HL-60/S4 treated with phorbol 12-myristate 13-acetate at 8.2 ng/mL for 4 days and 3 days (cell line): ENCODE data around the gene DMRTC2.

Source experiments
- in situ Hi-C: fragments of 300-500 bp; cut with MboI; formaldehyde crosslinking; loops from 2 replicates; pipeline ENCODE4 v1.15.0; 2022; ENCODE audit warnings: low sequenced_read_pairs

The DMRTC2 gene

DNA sequence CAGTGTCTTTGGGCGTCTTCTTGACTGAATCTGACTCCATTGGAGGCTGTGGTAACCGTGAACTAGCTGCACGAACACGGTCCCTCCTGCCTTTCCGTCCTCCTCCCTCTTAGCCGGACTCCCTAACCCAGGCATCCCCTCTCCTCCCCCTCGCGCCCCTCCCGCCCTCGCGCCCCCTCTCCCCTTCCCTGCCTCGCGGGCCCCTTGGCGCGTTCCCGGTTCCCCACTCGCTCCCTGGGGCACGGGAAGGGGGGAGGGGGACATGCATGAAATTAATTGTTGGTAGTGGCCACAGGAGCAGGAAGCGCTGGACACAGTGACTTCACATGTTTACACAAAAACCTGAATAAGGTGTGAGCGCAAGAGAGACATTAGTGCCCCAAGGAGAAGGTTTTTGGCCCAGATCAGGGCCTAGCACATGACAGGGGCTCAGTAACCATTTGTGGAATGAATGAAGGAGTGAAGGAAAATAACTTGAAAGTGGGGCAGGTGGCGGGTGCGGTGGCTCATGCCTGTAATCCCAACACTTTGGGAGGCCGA lies 279 bp downstream of the DMRTC2 start:
- in situ Hi-C loops: no loop called here

DNA sequence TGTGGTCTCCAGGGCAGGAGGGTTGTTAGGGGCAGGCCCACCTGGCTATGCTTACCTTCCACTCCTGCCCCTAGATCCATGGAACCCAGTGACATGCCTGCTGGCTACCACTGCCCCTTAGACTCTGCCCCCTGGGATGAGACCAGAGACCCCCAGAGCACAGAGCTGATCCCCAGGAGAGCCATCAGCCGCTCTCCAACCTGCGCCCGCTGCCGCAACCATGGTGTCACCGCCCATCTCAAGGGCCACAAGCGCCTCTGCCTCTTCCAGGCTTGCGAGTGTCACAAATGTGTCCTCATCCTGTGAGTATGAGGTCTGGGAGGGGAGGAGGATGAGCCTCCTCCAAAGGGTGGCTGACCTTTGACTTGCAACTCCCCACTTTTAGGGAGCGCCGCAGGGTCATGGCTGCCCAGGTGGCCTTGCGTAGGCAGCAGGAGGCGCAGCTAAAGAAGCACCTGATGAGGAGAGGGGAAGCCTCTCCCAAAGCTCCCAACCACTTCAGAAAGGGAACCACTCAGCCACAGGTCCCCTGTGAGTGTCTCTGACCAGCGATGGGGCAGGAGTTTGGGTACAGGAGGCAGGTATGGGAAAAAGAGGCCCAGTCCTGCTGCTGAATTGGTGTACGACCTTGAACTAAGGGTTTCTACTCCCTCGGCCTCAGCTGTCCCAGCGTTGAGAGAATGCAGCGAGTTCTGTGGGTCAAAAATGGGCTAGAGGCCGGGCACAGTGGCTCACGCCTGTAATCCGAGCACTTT lies 2.7 kb downstream of the DMRTC2 start:
- in situ Hi-C loops: no loop called here

DNA sequence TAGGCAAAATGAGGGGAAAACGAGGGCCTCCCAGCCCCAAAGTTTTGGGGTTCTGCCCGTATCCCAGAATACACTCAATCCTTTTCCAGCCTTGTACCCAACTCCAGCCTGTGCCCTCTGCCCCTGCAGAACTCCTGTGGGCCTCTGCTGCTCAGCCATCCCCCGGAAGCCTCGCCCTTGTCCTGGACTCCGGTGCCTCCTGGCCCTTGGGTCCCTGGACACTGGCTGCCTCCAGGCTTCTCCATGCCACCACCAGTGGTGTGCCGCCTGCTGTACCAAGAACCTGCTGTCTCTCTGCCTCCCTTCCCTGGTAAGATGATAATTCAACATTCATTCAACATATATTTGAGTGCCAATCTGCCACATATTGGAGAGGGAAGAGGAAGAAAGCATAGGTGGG lies 3.8 kb downstream of the DMRTC2 start:
- in situ Hi-C loops: no loop called here

DNA sequence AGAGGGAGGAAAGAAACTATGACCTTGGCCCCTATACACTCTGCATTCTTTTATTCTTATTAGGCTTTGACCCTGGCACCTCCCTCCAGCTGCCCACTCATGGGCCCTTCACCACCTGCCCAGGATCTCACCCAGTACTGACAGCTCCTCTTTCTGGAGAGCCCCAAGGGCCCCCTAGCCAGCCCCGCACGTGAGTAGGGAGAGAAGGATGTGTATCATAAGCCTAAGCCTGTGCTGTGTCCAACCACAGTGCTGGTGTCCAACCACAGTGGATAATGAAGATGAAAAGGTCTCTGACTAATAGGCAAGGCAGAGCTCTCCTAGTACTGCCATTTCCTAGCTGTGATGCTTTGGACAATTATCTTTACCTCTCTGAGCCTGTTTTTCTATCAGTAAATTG lies 4.2 kb downstream of the DMRTC2 start:
- in situ Hi-C loops: no loop called here

DNA sequence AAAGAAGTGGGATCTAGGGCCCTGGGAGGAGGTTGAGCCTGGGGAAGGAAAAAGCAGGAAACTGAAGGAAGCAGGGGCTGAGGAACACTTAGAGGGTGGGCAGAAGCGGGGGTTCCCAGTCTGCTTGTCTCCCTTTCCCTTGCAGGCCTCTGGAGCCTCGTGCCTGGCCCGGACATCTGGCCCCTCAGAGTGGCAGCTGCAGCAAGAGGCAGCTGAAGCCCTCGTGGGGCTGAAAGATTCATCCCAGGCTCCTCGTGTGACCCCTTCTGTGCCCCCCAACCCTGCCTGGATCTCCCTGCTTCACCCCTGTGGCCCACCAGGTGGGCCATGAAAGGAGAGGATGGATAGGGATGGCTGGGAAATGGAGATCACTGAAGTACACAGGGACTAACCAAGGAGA lies 5.5 kb downstream of the DMRTC2 start:
- in situ Hi-C loops: no loop called here

DNA sequence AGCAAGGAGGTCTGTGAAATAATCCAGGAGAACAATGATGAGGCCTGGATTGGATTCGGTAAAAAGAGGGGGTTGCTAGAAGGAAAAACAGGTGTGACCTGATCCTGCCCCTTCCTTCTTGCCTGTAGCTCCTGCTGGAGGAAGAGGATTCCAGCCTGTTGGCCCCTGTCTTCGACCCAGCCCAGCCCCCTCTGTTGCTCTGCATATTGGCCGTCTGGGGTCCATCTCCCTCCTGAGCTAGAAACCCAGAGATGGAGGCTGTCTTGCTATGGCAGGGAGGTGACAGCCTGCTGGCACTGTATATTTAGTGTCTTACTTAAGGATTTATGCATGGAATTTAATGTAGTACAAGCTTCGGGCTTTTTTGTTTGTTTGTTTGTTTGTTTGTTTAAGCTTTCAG lies 6.6 kb downstream of the DMRTC2 start:
- in situ Hi-C loops: no loop called here

DNA sequence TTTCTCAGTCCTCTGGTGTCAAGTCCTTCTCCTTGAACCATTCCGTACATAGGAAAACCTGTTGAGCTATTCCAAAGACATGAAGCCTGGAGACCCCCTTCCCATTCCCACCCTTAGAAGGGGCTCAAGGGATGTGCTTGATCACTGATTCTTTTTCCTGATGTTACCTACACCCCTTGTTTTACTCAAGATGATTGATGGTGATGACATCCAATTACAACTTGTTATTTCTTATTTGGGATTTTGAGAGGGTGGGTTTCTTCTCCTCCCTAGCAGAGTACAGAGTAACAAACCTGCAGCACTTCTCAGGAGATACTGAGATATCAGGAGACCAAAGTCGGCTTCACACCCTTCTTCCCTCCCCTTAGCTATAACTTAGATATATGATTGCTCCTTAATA lies 8.5 kb downstream of the DMRTC2 start:
- in situ Hi-C loops: no loop called here

DNA sequence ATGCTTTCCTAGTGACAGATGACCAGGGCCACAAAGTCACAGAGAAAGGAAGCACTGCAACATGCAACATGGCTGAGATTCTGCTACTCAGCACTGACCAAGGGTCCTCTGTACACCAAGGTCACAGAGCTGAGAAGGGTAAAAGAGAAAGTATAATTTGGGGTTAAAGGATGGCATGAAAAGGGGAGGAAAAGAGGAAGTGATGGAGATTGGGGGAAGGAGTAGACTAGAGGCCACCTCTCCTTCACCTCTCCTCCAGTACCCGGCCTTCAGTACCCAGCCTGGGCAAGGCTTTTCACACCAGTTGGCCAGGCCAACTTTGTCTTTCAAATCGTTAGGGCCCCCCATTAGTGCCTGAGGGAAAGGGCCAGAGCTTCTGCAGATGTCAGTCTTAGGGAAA lies 8.9 kb downstream of the DMRTC2 start:
- in situ Hi-C loops: no loop called here

DNA sequence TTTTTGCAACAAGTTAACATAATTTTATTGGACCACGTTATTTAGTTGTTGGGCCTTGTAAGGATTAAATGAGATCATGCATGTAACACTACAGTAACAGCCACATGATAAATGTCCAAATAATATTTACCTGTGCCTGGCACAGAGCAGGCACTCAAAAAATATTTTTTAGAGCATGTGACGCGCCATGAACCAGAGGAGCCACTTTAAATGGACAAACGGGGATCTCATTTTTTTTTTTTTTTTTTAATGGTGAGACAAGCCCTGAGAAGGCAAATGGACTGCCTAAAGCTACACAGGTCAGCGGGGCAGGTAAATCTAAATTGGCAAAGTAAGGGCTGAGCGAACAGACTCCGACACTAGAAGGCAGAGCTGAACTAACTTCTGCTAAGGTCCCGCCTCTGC lies 14.4 kb downstream of the DMRTC2 start:
- in situ Hi-C loops: no loop called here

DNA sequence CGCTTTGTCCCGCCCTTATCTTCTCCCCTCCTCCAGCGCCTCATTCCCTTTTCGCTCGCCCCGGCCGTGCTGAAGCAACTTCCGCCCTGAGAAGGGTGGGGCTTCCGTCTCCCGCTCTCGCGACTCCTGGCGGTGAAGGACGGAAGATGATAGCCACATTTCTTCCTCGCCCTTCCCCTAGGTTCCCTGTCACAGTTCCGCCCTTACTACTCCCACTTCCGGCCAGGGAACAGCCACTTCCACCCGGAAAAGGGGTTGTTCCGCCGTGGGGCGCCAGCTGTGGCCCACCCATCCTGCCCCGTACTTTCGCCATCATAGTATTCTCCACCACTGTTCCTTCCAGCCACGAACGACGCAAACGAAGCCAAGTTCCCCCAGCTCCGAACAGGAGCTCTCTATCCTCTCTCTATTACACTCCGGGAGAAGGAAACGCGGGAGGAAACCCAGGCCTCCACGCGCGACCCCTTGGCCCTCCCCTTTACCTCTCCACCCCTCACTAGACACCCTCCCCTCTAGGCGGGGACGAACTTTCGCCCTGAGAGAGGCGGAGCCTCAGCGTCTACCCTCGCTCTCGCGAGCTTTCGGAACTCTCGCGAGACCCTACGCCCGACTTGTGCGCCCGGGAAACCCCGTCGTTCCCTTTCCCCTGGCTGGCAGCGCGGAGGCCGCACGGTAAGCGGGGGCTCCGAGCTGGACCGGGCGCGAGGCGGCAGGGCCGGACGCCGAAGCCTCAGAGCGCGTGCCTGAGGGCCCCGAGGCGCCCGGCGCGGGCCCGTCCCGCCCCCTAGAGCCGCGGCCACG lies 15.0 kb downstream of the DMRTC2 start, which contains the start of gene RPS19:
Gene RPS19 (plus strand): TSS at position 638 of the 801 bp plus-strand sequence. CDS start 520 bp downstream, outside the sequence.
- in situ Hi-C loops: loop anchor here (10.0 kb wide), 1 partner anchor 95 kb away; the partner anchor contains the start of gene RABAC1

DNA sequence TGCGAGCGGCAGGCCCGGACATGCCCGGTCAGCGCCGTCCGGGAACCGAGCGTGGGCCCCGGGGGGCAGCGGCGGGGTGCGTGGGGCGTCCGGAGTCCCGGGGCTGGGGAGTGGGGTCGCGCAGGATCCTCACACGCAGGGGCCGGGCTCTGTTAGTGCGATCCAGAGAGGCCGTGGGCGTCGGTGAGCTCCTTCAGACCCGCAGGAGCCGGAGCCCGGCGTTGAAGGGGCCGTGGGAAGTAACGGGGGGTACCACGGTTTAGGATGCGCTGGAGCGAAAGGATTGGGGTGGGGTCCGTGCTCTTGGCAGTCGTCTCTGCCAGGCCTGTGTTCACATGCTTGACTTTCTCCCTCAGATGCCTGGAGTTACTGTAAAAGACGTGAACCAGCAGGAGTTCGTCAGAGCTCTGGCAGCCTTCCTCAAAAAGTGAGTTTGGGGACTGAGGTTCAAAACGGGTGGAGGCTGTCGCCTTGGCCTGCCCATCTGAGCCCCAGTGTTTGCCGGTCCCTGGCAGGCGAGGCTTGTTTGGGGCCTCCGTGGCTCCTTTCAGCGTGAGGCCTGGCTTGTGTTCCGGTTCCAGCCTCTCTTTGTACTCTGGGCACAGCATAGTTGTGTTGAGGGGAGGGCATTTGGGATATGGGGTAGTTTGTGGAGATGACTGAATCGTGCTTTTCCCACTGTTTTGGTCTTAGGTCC lies 15.7 kb downstream of the DMRTC2 start:
- in situ Hi-C loops: loop anchor here (10.0 kb wide), 1 partner anchor 94 kb away; the partner anchor contains the start of gene RABAC1

DNA sequence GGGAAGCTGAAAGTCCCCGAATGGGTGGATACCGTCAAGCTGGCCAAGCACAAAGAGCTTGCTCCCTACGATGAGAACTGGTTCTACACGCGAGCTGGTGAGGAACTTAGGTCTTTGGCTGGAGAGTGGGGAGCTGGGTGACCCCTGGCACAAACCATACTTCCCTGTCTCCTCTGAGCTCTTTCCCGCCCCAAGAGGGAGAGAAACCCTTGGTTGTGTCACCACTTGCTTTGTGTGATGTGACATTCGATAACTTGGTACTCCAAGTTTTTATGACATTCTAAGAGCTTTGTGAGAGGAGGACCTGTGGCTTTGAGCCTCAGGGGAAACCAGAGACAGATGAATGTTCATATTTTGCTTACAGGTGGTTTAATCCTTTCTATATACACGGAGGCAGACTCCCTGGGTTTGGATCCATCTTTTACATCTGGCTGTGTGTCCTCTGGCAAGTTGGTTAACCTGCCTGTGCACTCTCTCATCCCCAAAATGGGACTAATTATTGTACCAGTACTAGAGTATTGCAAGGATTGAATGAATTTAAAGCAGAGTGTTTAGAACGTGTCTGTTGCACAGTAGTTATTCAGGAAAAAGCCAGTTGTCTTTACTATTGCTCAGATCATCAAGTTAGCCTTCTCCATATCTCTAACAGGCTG lies 16.4 kb downstream of the DMRTC2 start:
- in situ Hi-C loops: loop anchor here (10.0 kb wide), 1 partner anchor 94 kb away; the partner anchor contains the start of gene RABAC1

DNA sequence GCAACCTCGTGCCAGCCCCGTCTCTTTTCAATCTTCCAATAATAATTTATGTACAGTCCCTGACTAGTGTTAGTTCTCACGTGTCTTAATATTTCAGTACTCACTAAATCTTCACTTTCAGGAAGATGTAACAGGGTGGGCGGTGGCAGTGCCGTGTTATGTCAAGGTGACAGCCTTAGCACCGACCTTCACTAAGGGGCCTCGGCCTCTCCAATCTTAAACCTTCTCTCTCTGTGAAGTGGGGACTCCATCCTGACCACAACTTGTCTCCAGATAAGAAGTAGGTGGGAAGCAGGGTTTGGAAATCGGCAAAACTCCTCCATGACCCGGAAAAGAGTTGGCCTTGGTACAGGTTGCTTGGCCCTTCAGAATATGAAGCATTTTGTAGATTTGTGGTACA lies 17.0 kb downstream of the DMRTC2 start:
- in situ Hi-C loops: loop anchor here (10.0 kb wide), 1 partner anchor 93 kb away; the partner anchor contains the start of gene RABAC1

DNA sequence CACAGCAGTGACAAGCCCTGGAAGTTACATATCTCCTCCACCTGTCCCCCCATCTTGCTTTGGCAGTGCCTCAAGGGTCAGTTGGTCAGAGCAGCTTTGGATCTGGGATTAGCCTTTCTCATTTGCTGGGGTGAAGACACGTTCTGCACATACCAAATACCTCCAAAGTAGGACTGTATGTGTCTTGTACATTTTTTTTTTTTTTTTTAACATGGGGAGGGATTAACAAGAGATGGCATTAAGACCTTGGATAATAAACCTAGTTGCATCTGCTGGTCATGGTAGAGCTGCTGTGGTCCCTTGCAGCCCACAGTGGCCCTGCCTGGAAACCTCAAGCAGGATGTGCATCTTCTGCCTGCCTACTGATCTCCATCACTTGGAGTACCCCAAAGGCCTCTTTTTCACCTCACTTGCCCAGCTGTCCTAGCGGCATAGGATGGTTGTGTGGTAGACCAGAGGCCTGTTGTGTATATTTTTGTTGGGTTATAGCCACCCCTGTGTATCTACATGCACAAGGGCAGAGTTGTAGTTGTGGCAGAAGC lies 17.7 kb downstream of the DMRTC2 start:
- in situ Hi-C loops: loop anchor here (10.0 kb wide), 1 partner anchor 92 kb away; the partner anchor contains the start of gene RABAC1

DNA sequence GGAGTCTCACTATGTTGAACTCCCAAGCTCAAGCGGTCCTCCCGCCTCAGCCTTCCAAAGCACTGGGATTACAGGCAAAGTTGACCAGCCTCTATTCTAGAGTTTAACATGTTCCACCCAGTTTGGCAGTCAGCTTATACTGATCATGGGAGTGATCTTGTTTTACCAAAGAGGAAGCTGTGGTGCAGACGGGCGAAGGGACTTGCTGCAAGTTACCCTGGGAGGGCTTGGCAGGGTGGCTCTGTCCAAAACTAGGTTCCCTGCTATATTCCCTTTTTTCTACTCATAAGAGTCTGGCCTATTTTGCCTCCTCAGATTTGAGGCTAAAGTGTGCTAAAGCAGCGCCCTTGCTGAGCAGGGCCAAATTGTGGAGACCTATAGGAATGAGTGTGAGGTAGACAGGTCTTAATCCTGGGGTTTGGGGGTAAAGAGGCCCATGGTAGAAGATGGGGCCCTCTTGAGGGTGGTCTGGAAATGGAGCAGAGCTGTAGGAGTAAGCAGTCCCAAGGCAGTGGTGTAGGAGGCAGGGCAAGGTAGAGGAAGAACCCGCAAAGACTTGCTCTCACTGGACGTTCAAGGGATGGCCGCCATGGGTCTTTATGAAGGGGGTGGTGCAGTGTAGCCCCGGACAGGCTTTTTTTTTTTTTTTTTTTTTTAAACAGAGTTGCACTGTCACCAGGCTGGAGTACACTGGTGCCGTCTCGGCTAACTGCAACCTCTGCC lies 18.5 kb downstream of the DMRTC2 start:
- in situ Hi-C loops: loop anchor here (10.0 kb wide), 1 partner anchor 91 kb away; the partner anchor contains the start of gene RABAC1

DNA sequence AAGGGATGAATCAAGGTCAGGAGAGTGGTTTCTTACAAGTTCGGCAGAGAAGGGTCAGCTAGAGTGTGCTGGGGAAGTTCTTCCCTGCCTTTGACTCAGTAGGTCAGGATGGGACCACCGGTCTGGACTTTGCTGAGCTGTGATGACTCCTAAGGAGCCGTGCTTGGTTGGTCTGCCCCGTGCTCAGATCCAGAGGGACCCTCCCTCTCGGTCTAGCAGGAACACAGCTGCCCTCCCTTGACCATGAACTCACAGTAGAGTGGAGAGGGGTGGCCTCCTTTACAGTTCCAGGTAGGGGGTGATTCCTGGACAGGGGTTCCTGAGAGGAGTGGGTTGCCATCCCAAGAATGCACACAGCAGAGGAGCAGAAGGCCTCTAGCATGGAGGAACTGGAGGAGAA lies 19.5 kb downstream of the DMRTC2 start:
- in situ Hi-C loops: loop anchor here (10.0 kb wide), 1 partner anchor 90 kb away; the partner anchor contains the start of gene RABAC1

DNA sequence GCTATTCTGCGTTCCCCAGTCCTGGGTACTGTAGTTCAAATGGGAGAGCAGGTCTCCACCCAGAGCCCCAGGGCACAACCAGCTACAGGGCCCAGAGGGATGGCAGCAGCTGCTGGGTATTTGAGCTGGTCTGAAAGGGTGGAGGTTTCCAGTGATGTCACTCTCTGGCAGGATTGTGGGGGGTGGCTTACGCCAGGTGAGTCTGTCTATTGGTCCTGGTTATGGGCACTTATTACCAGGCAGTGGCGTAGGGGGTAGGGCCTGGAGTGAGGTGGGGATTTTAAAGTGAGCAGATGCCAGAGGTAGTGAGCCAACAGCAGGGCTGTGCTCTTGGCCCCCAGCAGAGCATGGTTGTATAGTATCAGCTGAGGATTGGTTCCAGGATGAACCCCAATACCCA lies 21.4 kb downstream of the DMRTC2 start:
- in situ Hi-C loops: loop anchor here (10.0 kb wide), 1 partner anchor 89 kb away; the partner anchor contains the start of gene RABAC1

DNA sequence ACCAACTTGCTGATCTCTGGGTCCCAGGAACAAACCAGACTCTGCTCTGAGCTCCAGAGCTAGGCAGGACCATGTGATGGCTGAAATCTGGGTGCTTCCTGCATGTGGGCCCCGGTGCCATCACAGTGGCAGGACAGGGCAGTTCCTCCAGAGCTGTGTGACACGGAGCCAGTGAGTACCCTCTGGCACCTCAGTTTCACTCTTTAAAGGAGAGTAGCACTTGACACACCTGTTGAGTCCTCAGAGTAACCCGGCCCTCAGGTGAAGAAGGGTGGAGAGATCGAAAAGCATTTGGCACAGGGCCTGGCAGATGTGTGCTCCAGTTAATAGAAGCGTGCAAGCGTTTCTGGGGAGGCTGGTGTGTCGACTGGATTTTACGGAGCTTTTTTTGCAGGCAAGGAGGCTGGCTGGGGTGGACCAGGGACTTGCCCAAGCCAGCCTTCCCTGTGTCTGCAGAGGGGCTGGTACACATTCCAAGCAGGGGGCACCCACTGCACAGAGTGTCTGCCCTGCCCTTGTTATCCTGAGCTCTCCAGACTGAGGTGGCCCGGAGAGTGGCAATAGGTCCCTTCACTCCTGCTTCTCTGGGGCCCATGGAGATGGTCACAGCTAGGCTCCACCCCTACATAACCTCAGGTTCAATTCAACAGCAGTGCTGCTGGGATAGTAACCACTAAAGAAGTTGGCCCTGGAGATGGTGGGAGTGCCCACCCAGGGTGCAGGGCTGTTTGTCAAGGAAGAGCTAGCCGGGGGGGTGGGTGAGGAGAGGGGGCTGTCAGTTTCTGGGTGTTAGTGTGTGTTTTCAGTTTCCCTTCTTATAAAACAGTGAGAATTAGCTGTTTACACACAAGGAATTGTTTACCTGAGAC lies 23.5 kb downstream of the DMRTC2 start:
- in situ Hi-C loops: loop anchor here (10.0 kb wide), 1 partner anchor 86 kb away; the partner anchor contains the start of gene RABAC1
